IPS DF 4.7 (cell line): Measurements from ENCODE around the gene CRISP2.

Source experiments
- DNase-seq: peaks from one replicate; pipeline ENCODE4 v3.0.0-alpha.2; 2013; ENCODE audit warnings: low spot score; ENCODE audit errors: extremely low read depth

Gene CRISP2

DNA sequence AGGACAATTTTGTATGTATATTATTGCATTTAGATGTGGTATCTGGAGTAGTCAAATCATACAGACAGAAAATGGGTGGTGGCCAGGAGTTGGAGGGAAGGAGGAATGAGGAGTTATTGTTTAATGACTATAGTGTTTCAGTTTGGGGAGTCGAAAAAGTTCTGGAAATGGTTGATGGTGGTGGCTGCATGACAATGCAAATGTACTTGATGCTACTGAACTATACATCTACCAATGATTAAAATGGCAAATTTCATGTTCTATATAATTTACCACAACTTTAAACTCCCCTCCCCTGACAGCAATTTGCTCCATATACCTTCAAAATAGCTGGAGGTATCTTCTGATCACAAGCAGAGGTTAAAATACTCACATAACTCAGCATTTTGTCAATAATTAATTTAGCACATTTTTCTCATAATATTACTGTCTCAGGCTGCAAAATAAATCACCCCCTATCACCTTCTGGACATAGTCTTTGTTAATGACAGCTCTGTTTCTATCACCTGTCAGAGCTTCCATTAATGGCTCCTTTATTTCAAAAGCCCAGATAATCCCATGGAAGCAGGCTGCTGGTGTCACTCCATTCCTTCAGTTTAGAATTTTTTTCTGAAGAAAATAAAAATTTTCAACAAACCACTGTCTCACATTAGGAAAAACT lies 51.0 kb downstream of the CRISP2 start:
- no peak for DNase-seq

DNA sequence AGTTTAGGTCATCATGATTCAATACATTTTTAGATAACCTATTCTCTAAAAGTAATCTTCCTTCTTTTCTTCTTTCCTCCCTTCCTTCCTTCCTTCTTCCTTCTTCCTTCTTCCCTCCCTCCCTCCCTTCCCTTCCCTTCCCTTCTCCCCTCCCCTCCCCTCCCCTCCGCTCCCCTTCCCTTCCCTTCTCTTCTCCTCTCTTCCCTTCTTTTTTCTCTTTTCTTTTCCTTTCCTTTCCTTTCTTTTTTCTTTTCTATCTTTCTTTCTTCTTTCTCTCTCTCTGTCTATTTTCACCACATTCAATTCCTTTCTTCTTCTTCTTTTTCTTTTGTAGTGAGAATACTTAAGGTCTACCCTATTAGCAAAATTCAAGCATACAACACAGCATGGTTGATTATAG lies 59.4 kb downstream of the CRISP2 start:
- DNase-seq, result no peak

DNA sequence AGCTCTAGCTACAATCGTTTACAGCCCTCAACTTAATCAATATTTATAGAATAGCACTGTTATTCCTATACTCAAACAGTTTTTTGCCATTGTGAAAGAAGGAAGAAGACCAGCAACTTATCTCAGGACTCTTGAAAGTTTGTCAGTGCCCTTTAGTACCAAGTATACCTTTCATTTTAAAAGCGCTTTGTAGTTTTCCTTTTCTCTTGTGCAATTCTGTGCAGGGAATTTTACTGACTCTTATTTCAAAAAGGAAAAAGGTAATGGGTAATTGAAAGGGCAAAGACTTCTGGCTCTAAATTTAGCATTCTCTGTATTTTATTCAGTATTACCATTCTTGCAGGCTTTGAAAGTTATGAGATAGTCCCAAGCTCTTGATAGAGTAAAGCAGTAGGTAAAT lies 59.9 kb downstream of the CRISP2 start:
- DNase-seq, result no peak

DNA sequence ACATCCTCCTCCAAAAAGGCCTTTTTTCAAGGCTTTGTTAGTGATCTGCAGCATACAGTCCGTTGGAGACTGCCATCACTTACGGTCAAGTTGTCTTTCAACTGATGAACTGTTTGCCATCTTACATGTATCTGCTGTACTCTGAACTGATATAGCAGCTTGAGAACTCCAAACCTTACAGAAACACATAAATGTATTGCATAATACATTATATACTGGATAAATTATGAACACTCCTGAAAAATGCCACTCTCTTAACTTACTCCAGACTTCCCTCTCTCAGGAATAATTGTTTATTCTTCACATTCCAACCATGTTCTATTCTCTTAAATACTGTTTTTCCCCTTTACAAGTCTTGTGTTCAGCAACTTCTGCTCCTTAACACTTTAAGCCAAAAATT lies 62.1 kb downstream of the CRISP2 start:
- no peak for DNase-seq

DNA sequence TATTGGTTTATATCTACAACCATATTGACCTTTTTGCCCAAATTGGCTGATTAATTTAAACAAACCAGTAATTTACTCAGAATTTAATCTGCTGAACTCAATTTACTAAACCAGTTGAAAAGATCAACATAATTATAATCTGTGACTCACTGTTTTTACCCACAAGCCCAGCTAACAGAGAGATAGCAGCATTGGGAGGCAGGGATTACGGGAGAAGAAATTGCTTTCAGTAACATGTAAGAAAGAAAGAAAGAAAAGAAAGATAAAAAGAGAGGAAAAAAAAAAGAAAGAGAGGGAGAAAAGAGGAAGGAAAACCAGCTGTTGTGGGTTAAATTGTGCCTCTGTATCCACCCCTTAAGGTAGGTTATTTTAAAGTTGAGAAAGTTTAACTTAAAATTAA lies 63.4 kb downstream of the CRISP2 start:
- DNase-seq, result no peak

DNA sequence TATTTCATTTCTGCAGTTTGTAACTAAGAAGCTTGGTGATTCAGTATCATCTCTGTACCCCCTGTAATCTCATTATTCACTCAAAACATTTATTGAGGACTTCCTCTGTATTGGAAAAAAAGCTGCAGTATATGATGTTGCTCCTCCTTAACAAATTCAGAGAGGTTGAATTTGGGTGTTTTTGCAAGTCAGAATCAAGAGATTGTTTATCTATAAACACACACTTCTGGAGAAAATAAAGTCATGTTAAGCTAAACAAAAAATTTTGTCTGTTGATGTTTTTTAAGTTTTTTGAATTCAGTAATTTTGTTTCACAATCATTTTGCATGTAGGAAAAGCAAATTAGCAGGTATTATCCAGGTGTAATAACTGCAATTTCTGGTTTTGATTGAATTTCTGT lies 65.3 kb downstream of the CRISP2 start:
- DNase-seq, result no peak

DNA sequence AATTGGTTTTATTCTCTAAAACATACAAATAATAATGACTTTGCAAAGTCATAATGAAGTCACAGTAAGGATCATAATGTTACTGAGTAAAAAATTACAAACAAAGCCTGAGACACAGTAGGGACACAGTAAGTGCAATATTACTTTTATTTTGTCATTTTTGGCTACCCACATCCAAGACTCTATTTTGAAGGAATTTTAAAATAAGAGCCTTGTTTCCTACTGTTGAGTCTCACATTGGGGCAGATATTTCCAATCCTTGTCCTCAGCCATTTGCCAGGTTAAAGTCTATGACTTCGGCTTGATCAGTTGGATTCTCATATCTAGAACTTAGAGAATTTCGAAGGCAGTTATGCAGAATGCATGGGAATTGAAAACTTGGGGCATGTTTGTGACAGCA lies 65.9 kb downstream of the CRISP2 start:
- no peak for DNase-seq

DNA sequence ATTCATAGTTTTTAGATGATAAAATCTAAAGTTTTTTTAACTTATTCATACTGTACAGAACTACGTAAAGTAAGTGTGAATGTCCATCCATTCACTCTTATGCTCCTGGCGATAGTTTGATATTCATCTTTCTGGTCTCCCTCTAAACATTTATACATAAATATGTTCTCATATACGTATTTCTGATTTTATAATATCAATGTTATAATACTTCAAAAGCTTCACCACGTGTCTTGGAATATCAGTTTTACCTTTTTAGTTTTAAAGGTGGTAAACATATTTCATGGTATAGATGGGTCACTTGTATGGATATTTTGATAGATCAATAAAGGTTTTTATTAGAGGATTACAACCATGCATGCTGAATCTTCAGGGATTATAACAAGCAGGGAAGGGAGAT lies 66.4 kb downstream of the CRISP2 start:
- DNase-seq, result no peak

DNA sequence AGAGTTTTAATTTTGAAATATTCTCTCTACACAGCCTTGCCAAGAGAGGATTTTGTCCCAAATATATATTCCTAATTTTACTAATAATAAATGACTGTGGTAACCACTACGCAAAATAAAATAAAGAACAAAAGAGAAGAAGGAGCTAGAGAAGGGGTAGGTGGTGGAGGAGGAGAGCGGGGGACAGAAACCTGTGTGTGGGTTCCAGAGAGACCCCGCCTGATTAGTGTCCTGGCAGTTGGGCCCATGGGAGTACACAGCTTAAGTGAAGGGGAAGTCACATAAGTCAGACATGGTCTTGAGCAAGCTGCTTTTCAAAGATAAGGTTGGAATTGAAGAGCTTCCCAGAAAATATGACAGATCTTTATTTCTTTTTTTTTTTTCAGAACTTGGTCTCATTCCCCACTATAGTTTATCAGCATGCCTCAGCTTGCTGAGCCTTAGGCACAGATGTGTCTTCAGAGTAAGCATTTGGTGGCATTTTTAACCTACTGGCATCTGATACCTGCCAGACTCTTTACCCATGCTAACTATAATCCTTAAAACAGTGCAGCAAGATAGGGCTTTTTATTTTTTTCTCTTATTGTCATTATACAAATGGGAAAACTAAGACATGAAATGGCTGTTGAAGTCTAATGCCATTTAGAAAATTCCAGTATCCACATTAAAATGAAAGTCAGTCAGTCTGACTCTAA lies 67.1 kb downstream of the CRISP2 start:
- no peak for DNase-seq

DNA sequence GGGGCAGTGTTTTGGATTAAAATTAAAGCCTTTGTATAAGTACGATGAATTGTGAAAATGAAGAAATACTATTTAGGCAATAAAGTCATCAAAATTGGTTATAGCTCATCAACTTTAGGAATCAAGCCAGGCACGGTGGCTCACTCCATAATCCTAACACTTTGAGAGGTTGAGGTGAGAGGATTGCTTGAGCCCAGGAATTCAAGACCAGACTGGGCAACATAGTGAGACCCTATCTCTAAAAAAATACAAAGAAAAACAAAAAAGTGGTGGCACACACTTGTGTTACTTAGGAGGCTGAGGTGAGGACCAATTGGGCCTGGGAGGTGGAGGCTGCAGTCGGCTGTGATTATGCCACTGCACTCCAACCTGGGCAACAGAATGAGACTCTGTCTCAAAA lies 68.2 kb downstream of the CRISP2 start:
- DNase-seq, result no peak
